HL-60/S4 treated with phorbol 12-myristate 13-acetate at 8.2 ng/mL for 4 days and 3 days (cell line): Measurements from ENCODE around the gene ADCY6.

ENCODE experiments used
- in situ Hi-C: fragments of 300-500 bp; cut with MboI; formaldehyde crosslinking; loops from 2 replicates; pipeline ENCODE4 v1.15.0; 2022; ENCODE audit warnings: low sequenced_read_pairs

The ADCY6 gene

DNA sequence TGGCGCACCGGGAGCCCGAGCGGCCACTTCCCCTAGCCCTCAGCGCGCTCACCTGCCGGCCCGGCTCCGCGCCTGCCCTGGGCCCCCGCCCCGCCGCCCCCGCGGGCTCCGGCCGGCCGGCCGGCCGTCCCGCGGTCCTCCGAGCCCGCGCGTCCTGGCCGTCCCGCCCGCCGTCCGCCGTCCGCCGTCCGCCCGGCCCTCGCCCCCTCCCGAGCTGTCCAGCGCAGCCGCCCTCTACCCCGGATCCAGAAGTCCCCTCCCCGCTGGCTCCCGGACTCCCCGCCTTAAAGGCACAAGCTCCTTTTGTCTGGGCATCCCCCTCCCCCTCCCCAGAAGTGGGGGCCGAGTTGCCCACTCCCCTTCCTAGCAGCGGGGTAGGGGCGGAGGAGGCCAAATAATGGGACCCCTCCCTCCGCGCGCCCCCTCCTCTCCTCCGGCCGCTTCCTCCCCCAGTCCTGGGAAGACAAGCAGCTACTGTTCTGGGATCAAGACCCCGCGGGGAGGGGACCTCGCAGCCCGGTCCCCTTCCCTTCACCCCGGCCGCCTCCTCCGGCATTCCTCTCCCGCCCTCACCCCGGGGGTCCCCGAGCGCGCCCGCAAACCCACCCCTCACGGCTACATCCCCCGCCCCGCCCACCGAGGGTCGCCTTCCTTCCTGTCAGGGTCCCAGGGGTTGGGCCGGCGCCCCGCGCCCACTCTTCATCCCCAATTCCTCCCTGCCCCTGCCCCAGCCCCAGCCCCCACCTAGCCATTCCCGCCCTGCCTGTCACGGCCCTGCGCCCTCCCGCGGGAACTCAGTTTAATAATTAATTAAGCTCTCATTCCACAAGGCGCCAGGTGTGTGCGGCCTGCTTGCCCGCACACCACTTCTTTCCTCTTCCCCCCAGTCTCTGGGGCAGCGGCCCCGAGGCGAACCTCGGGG is at the start of gene ADCY6:
TSS of gene ADCY6 (minus strand) at position 236 of the 922 bp plus-strand sequence. CDS start 5,655 bp downstream, outside the sequence.
- in situ Hi-C loops, result no loop called here

DNA sequence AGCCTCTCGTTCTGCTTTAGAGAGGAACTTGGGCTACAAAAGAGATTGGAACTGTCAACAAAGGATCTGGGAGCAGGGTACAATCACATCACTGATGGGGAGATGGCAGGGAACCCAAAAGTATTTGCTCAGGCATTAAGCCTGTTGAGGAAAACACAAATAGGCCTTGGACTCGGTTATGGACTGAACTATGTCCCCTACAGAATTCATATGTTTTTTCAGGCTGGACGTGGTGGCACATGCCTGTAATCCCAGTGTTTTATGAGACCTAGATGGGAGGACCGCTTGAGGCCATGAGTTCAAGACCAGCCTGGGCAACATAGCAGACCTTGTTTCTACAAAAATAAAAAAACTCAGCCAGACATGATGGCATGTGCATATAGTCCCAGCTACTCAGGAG is 49.2 kb upstream of the ADCY6 start:
- in situ Hi-C loops, result no loop called here

DNA sequence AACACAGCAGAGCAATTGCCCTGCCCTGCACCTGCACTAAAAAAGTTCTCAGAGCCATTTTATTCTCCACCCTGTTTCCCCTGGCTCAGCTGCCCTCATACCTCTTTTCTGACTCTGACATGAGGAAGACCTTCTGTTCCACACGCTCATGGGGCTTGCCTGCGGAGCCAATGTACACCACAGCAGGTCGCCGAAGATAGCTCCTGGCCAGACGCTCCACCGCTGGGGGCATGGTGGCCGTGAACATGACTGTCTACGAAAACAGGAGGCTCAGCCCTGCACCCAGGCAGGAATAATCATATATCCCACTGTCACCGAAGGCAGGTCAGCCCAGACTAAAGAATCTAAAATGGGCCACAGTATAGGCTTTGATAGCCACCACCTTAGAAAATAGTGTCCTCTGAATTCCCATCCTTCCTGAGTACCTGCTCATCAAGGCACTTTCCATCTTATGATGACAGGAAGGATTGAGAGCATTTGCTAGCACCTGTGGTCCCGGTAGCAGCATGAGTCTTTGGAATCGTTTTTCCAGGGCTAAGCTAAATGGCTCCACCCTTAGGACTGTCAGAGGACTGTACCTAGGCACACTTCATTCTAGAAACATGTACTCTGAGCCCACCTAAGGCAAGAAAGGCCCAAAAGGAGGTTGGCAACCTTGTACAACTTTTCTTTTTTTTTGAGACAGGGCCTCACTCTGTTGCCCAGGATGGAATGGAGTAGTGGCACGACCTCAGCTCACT is 43.6 kb upstream of the ADCY6 start:
- in situ Hi-C loops, result no loop called here

DNA sequence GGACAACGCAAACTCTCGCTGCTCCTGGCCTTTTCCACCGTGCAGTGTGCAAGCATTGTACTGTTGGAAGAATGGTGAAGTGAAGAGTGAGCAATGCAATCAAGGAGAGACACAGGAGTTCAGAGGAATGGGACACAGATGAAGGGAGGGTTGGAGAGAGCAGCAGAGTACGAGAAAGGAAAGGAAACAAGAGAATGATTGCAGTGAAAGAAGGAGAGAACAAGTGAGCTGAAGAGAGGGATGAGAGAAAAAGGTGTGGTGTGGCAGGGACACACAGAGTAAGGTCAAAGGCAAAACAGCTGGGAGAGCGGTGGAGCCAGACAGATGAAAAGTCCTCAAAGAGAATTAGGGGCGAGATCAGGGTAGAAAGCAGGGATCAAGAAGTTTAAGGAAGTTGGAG is 42.4 kb upstream of the ADCY6 start:
- in situ Hi-C loops, result no loop called here

DNA sequence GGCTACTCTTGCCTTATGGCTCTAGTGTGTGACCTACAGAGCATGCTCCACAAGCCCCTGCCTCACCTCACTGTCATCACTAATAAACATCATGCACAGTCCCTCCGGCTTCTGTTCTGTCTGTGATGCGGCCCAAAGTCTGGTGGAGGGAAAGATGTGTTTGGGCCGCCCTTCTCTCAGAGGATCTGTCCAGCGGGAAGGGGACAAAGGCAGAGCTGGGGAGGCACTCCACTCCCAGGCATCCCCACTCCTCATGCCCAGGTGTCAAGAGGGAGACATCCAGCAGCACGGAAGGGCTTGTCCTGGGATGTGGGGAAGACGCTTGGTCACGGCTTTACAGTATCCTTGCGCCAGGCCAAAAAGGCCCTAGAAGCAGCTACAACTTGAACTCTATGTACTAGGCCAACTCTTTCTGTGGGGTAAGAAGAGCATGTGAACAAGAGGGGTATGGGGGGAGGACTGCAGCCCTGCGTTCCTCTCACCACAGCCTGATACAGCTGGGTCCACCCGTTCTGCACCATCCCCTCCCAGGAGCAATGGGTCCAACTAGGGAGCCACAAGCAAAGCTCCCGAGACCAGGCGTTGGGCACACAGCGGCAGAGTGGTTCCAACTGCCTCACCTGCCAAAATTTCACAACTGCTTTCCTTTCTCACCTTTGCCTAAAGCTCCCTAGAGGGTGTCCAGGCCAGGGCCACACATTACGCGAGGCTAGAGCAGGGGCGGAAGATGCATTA is 40.1 kb upstream of the ADCY6 start:
- in situ Hi-C loops, result no loop called here

DNA sequence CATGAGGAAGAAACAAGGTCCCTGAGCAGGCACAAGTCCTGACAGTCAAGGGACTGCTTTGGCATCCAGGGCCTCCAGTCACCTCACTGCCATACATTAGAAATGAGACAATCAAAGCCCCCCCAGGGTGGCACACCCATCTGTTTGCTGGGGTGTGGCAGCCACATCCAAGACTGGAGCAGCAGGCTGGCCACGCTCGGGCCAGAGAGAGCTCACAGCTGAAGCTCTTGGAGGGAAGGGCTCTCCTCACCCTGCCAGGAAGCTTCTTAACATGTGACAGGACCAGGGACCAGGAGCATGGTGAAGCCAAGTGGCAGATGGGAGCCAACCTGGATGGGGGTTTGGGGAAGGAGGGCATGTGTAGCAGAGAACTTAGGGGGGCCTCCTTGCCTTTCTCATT is 39.4 kb upstream of the ADCY6 start:
- in situ Hi-C loops, result no loop called here

DNA sequence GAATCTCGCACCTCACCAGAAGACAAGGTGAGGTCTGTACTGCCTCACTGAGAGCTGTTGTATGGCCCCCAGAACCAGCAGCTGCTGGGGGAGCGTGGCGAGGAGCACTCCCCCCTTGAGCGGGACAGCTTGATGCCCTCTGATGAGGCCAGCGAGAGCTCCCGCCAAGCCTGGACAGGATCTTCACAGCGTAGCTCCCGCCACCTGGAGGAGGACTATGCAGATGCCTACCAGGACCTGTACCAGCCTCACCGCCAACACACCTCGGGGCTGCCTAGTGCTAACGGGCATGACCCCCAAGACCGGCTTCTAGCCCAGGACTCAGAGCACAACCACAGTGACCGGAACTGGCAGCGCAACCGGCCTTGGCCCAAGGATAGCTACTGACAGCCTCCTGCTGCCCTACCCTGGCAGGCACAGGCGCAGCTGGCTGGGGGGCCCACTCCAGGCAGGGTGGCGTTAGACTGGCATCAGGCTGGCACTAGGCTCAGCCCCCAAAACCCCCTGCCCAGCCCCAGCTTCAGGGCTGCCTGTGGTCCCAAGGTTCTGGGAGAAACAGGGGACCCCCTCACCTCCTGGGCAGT is 38.7 kb upstream of the ADCY6 start:
- in situ Hi-C loops, result no loop called here

DNA sequence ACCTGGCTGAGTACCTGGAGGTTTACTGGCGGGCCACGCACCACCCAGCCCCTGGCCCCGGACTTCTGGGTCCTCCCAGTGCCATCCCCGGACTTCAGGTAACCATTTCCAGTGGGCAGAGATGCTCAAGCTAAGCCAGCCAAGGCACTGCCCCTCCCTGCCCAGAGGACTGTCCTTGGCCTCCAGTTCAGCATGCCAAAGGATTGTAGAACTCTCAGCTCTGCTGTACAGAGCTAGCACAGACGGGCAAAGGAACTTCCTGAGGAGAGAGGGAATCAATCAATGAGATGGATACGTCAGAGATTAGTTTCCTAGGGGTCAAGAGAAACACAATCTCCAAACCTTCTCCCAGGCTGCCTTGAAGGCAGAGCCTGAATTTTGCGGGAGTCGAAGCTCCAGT is 38.1 kb upstream of the ADCY6 start:
- in situ Hi-C loops, result no loop called here

DNA sequence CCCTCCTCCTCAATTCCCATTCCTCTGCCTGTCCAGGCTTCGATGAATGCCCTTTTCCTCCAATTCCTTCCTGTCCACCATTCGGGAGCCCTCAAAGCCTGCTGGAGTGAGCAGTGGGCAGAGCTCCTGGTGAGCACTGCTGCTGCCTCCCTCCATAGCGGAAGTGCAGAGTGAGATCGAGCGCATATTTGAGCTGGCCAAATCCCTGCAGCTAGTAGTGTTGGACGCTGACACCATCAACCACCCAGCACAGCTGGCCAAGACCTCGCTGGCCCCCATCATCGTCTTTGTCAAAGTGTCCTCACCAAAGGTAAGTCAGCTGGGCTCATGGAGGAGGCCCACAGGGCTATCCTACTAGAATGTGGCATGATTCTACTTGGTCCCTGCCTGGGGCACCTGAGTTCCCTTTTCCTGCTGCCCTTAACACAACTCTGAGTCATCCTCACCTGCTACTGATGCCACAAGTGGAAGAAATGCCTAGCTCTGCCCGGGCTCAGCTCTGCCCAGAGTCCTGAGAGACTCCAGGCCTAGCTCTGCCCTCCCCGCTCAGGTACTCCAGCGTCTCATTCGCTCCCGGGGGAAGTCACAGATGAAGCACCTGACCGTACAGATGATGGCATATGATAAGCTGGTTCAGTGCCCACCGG is 37.4 kb upstream of the ADCY6 start:
- in situ Hi-C loops, result no loop called here

DNA sequence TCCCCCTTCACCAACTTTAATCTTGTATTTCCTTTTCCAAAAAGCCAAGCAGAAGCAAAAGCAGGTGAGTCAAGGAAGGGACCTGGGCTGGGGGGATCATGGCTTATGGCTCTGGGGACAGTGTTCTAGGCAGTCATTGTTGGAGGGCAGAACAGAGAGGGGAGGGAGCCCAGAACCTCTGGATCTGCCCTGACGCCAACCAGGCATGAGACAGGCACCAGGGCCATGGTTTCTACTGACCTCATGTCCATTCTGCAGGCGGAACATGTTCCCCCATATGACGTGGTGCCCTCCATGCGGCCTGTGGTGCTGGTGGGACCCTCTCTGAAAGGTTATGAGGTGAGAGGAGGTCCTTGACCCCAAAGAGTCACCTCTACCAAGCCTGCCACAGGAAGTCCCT is 36.0 kb upstream of the ADCY6 start:
- in situ Hi-C loops, result no loop called here

DNA sequence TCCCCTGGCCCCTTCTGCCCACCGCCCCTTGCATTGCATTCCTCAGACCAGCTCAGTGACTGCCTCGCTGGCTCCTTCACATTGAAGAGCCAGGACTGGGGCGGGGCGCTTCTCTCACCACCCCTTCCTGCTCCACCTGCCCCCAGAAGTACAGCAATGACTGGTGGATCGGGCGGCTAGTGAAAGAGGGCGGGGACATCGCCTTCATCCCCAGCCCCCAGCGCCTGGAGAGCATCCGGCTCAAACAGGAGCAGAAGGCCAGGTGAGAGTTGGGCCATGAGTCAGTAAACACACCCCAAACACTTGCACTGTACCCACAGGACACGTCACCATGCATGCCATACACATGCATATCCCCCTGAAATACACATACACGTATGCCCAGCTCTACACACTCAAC is 35.2 kb upstream of the ADCY6 start:
- in situ Hi-C loops, result no loop called here

DNA sequence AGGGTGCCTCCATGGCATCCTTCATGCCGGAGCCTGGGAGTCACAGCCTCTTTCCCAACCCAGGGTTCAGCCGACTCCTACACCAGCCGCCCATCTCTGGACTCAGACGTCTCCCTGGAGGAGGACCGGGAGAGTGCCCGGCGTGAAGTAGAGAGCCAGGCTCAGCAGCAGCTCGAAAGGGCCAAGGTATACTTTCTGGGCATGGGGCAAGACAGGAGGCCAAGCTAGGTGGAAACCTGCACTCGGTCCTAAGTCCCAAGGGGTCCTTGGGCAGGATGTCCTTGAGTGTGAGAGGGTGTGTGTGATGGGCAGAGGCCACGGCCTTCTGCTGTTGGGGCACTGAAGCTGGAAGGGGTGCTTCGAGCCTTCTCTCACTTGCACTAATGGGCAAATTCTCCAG is 34.4 kb upstream of the ADCY6 start:
- in situ Hi-C loops, result no loop called here

DNA sequence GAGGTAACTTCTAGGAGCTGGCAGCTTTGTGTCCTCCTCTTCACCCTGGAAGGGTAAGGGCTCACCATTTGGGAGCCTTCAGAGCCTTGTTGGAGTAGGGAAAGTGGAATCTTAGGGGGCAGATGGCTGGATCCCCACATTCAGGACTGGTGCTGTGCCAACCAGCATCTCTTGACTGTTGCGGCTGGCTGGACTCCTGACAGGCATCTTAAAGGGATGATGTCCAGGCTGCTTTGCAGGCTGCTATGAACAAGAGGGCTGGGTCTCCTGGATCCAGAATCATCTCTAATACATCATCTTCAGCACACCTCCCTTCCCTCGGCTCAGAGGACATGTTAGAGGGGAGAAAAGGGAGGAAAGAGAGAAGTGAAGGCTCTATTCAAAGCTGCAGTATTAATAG is 33.8 kb upstream of the ADCY6 start:
- in situ Hi-C loops, result no loop called here

DNA sequence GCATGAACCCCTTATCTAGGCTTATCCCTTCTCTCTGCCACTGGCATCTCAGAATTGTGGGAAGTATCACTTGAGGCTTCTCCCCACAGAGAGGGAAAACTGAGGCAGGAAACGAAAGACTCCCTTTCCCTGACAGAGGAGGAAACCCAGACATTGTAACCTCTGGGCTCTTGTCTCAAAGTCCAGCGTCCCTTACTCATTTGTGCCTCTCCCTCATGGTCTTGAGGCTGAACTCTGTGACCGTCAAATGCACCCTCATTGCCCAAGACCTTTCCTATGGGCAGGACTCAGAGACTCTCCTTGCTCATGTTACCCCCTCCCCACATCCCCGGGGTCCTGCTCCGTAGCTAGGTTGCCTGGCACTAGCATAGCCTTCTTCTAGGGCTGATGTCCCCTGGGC is 33.2 kb upstream of the ADCY6 start:
- in situ Hi-C loops, result no loop called here

DNA sequence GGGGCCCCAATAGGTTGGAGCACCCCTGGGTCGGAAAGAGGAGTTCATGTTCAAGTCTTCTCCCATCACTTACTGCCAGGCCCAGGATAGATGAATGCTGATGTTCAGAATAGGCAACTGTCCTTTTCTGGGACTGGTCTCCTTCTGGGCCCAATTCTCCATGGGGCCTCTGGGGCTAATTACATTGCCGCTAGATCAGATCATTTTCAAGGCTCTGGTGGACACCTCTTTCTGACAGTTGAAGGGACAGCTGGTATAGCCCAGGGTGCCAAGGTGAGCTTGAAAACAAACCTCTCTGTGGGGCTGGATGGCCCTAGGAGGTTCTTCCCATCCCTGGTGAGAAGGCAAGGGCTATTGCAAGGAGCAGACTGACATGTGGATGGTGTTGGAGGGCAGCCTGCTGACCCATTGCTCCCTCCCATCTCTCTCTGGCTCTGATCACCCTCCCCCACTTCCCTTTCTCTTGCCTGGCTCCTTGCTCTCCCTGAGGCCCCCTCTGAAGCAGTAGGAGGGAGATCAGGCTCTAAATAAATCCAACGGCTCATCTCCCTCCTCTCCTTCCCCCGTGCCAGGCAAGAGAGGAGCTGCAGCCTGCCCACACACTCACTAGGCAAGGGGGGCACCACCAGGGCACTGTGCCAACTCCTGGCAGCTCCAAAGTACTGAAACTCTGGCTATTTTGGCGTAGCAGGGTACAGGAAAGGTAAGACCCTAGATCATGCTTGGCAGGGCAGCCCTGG is 31.3 kb upstream of the ADCY6 start:
- in situ Hi-C loops, result no loop called here

DNA sequence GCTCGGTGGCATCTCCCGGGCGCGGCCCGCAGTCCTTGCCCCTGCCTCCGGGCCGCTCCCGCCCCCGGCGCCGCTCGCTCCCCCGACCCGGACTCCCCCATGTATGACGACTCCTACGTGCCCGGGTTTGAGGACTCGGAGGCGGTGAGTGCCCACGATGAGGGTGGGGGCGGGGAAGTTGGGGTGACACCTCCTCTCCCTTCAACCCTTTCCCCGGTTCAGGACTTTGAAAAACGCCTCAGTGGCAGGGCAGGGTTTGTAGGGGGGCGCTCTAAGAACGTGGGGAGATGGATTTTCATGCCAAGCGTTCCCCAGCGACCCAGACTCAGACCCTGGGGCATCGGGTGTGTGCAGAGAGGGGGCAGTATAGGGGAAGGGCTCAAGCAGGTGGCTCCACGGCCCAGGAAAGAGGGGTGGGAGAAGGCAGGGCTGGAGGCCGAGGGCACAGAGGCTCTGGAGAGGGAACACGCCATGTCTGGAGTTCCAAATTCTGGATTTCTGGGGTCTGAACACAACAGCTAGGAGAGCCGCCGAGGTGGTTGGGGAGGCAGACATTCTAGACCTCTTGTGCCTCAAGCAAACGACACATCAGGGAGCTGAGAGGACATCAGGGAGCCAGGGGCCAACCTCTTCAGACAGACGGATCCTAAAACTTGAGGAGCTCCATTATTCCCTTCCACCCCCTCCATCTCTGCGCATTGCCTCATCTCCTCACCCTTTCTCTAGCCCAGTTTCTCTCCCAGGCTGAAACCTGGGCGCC is 30.1 kb upstream of the ADCY6 start:
- in situ Hi-C loops, result no loop called here

DNA sequence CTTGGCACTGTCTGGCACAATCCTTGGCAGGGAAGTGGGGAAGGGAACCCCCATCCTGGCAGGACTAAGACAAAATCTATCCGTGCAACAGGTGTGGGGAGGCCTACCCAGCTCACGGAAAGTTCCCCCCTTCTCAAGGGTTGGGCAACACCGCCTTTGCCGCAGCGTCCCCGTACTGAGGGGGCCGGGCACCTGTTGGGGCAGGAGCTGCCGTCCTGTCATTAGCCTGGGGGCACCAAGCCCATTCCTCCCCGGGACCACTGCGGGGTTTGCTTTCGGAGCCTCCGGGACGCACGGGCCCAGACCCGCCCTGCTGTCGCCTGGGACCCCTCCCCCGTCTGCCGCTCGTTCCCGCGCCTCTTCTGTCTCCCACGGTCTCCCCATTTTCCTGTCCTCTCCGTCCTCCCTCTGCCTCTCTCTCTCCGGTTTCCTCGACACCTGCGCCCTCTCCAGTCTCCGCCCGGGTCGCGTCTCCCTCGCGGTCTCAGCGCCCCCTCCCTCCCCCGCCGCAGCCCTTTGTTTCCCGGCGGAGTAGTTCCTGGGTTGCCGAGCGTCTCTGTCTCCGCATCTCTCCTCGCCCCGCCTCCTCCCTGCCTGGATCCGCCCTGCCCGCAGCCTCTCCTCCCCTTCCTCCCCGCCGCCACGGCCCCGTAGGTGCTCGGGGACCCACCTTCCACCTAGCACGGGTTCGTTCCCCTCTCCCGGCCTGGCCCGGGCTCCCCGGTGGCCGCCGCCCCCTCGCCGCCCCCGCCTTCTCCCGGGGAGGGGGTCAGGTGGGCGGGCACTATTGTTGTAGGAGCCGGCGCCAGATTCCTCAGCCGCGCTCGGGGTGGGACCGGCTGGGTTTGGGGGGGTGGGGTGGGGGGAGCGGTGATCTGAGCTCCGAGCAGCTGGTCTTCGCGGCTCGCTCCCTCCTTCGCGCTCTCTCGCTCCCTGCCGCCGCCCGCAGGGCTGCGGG is 29.3 kb upstream of the ADCY6 start, which contains the start of gene CACNB3:
TSS of gene CACNB3 (plus strand) at position 624 of the 958 bp plus-strand sequence. CDS start 434 bp downstream, outside the sequence.
- in situ Hi-C loops, result no loop called here
